ENCODE results near the gene PHTF2.

PHTF2 gene

DNA sequence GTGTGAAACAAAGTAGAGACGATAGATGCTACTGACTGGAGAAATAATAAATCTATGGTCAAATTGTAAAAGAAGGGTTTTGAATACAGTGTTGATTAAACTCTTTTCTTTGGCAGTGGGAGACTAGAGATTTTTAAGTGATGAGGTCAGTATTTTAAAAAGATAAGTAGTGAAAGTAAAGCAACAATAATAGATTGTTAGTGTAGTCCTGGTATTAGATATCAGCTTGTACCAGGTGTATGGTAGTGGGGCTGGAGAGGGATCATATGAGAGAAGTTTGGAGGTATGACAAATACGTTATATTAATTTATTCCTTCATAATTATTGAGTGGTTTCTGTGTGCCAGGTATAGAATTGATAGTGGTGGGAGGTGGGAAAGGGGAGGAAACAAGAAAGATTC lies 25.2 kb downstream of the PHTF2 start:
- TF ChIP-seq CTCF (IDR thresholded peaks at IDR 0.05; ENCODE audit: control insufficient read depth, insufficient read depth, low read depth, low read length, missing control alignments) = no peak
- no peak overlapping the region for H3K4me3 ChIP-seq (ENCODE audit: control insufficient read depth, low read depth, low read length)
- no peak for DNase-seq (ENCODE audit: low read depth)

- no peak overlapping the region for H3K4me3 ChIP-seq (ENCODE audit: control insufficient read depth, low read depth, low read length)
- DNase-seq (ENCODE audit: low read depth) = no peak
- no peak for TF ChIP-seq CTCF (IDR thresholded peaks at IDR 0.05; ENCODE audit: control insufficient read depth, insufficient read depth, low read depth, low read length, missing control alignments)
Observed at GRCh38 chr7:77824636-77825035, 26.1 kb downstream of the PHTF2 start.

GRCh38 chr7:77825131-77825530 lies 26.6 kb downstream of the PHTF2 start:
- no peak for TF ChIP-seq CTCF (IDR thresholded peaks at IDR 0.05; ENCODE audit: control insufficient read depth, insufficient read depth, low read depth, low read length, missing control alignments)
- no peak for DNase-seq (ENCODE audit: low read depth)
- no peak overlapping the region for H3K4me3 ChIP-seq (ENCODE audit: control insufficient read depth, low read depth, low read length)

GRCh38 chr7:77826300-77826699 lies 27.7 kb downstream of the PHTF2 start:
- no peak for TF ChIP-seq CTCF (IDR thresholded peaks at IDR 0.05; ENCODE audit: control insufficient read depth, insufficient read depth, low read depth, low read length, missing control alignments)
- H3K4me3 ChIP-seq (ENCODE audit: control insufficient read depth, low read depth, low read length) = no peak overlapping the region
- no peak for DNase-seq (ENCODE audit: low read depth)

- DNase-seq (ENCODE audit: low read depth) = no peak
- TF ChIP-seq CTCF (IDR thresholded peaks at IDR 0.05; ENCODE audit: control insufficient read depth, insufficient read depth, low read depth, low read length, missing control alignments) = no peak
- no peak overlapping the region for H3K4me3 ChIP-seq (ENCODE audit: control insufficient read depth, low read depth, low read length)
Observed at GRCh38 chr7:77827999-77828398, 29.4 kb downstream of the PHTF2 start.

- H3K4me3 ChIP-seq (ENCODE audit: control insufficient read depth, low read depth, low read length) = no peak overlapping the region
- no peak for DNase-seq (ENCODE audit: low read depth)
- no peak for TF ChIP-seq CTCF (IDR thresholded peaks at IDR 0.05; ENCODE audit: control insufficient read depth, insufficient read depth, low read depth, low read length, missing control alignments)
Observed at GRCh38 chr7:77830649-77831355, 32.2 kb downstream of the PHTF2 start.
